H1 (cell line): ENCODE results near the gene ADCY3. TPM values are rescaled to one million over a fixed set of nuclear protein-coding genes. Genes with fewer than 3 reads are reported as not detected.

Experiments
- CTCF ChIA-PET: fragments of 300-600 bp; sonication (Branson Sonifier 250); formaldehyde crosslinking; loops from one replicate; lab custom pipeline; 2021; ENCODE audit not compliant: partially characterized antibody; lab: Charles Lee
- POLR2A ChIA-PET: fragments of 300-600 bp; sonication (Branson Sonifier 250); formaldehyde crosslinking; loops from one replicate; lab custom pipeline; 2021; ENCODE audit warnings: inconsistent platforms; ENCODE audit not compliant: partially characterized antibody; lab: Charles Lee
- DNase-seq, 2 experiments: peaks; one replicate each; pipeline versions ENCODE4 v3.0.0 to v3.0.0-alpha.2; 2010 to 2022; ENCODE audit warnings: low spot score in 2 of 2, low read depth in 1 of 2, mixed read lengths in 1 of 2
- FAIRE-seq: peaks from 2 replicates; lab custom pipeline; 2011; peaks lifted over from hg19 to GRCh38; lab: Jason Lieb, UNC
- H2AFZ ChIP-seq: 2 replicates; pipeline ENCODE4 v1.8.1; 2012; ENCODE audit warnings: low read length, inconsistent platforms
- H2AK5ac ChIP-seq: 2 replicates; pipeline ENCODE4 v1.6.1; 2013; ENCODE audit warnings: low read depth, low read length
- H2BK120ac ChIP-seq: replicated peaks from 2 replicates; pipeline ENCODE3; 2013; ENCODE audit warnings: low read depth, low read length, inconsistent platforms
- H2BK12ac ChIP-seq: 2 replicates; pipeline ENCODE4 v1.6.1; 2013; ENCODE audit warnings: low read depth, low read length
- H2BK15ac ChIP-seq: 2 replicates; pipeline ENCODE4 v1.6.1; 2013; ENCODE audit warnings: low read length
- H2BK20ac ChIP-seq: 2 replicates; pipeline ENCODE4 v1.6.1; 2013; ENCODE audit warnings: low read length
- H2BK5ac ChIP-seq: 2 replicates; pipeline ENCODE4 v1.6.1; 2013; ENCODE audit warnings: low read depth, low read length
- H3K14ac ChIP-seq: 2 replicates; pipeline ENCODE4 v1.6.1; 2013; ENCODE audit warnings: inconsistent platforms; ENCODE audit not compliant: insufficient read length
- H3K18ac ChIP-seq: 2 replicates; pipeline ENCODE4 v1.6.1; 2013; ENCODE audit warnings: low read length; ENCODE audit errors: extremely low read depth
- H3K23ac ChIP-seq: 2 replicates; pipeline ENCODE4 v1.6.1; 2013; ENCODE audit warnings: inconsistent platforms; ENCODE audit not compliant: insufficient read length
- H3K23me2 ChIP-seq: 2 replicates; pipeline ENCODE4 v1.6.1; 2013; ENCODE audit warnings: low read depth, low read length
- H3K27ac ChIP-seq: 2 replicates; pipeline ENCODE4 v1.6.1; 2011; ENCODE audit warnings: low read depth, low read length, inconsistent platforms
- H3K27me3 ChIP-seq, 4 experiments: replicated peaks in 1 of 4; 1 replicate in 1 of 4; 2 replicates in 3 of 4; pipeline versions ENCODE4 v1.6.1 to v1.8.1; 2011 to 2013; ENCODE audit warnings: low read length in 3 of 4, mild to moderate bottlenecking in 3 of 4, inconsistent platforms in 2 of 4, mixed read lengths in 2 of 4, moderate library complexity in 1 of 4; ENCODE audit not compliant: control insufficient read depth in 3 of 4, insufficient read depth in 3 of 4; ENCODE audit errors: extremely low read depth in 1 of 4
- H3K36me3 ChIP-seq, 4 experiments: 2 replicates each; pipeline versions ENCODE4 v1.6.1 to v1.8.1; 2011 to 2013; ENCODE audit warnings: mild to moderate bottlenecking in 4 of 4, low read length in 3 of 4, moderate library complexity in 2 of 4, control low read depth in 1 of 4, inconsistent platforms in 1 of 4; ENCODE audit not compliant: insufficient read depth in 4 of 4, control insufficient read depth in 2 of 4
- H3K4ac ChIP-seq: replicated peaks from 2 replicates; pipeline ENCODE3; 2013; ENCODE audit warnings: low read length, low read depth, mixed read lengths, inconsistent platforms; ENCODE audit not compliant: insufficient read length
- H3K4me1 ChIP-seq, 4 experiments: replicated peaks in 1 of 4; 1 replicate in 1 of 4; 2 replicates in 3 of 4; pipeline versions ENCODE4 v1.6.1 to v1.8.1; 2011 to 2013; ENCODE audit warnings: low read length in 3 of 4, inconsistent platforms in 2 of 4, mixed read lengths in 1 of 4; ENCODE audit not compliant: insufficient read depth in 4 of 4, control insufficient read depth in 3 of 4
- H3K4me2 ChIP-seq, 2 experiments: 2 replicates each; pipeline versions ENCODE4 v1.6.1 to v1.8.1; 2011 to 2013; ENCODE audit warnings: low read depth in 2 of 2, low read length in 2 of 2, control low read depth in 1 of 2, inconsistent platforms in 1 of 2, mild to moderate bottlenecking in 1 of 2; ENCODE audit not compliant: insufficient read depth in 1 of 2
- H3K4me3 ChIP-seq, 4 experiments: fragments of 200-600, 300-600 bp in 1 of 4; sonication (generic), shearing (Covaris generic), sonication (Bioruptor Twin) in 1 of 4; 2 replicates each; pipeline versions ENCODE4 v1.5.1 to v1.8.1; 2011 to 2016; ENCODE audit warnings: low read length in 4 of 4, low read depth in 3 of 4, control low read depth in 2 of 4, inconsistent platforms in 2 of 4, mild to moderate bottlenecking in 2 of 4, mixed read lengths in 1 of 4, moderate library complexity in 1 of 4; ENCODE audit not compliant: insufficient read depth in 2 of 4; ENCODE audit errors: extremely low read depth in 1 of 4
- H3K56ac ChIP-seq: replicated peaks from 2 replicates; pipeline ENCODE3; 2013; ENCODE audit warnings: low read depth, mild to moderate bottlenecking, mixed read lengths, low read length, inconsistent platforms; ENCODE audit not compliant: insufficient read length
- H3K79me1 ChIP-seq: 2 replicates; pipeline ENCODE4 v1.6.1; 2013; ENCODE audit warnings: low read depth, low read length, control low read depth
- H3K79me2 ChIP-seq, 2 experiments: 2 replicates each; pipeline versions ENCODE4 v1.6.1 to v1.8.1; 2012 to 2013; ENCODE audit warnings: low read length in 2 of 2, mild to moderate bottlenecking in 2 of 2, inconsistent platforms in 1 of 2; ENCODE audit not compliant: insufficient read depth in 2 of 2, control insufficient read depth in 1 of 2
- H3K9ac ChIP-seq, 4 experiments: replicated peaks in 1 of 4; 1 replicate in 1 of 4; 2 replicates in 3 of 4; pipeline versions ENCODE4 v1.6.1 to v1.8.1; 2011 to 2013; ENCODE audit warnings: low read depth in 3 of 4, low read length in 3 of 4, control low read depth in 2 of 4, mild to moderate bottlenecking in 2 of 4, moderate library complexity in 2 of 4, inconsistent platforms in 1 of 4; ENCODE audit errors: extremely low read depth in 1 of 4
- H3K9me3 ChIP-seq, 2 experiments: 2 replicates each; pipeline versions ENCODE4 v1.6.1 to v1.8.1; 2012 to 2013; ENCODE audit warnings: mild to moderate bottlenecking in 2 of 2, moderate library complexity in 2 of 2, control low read depth in 1 of 2, inconsistent platforms in 1 of 2, low read depth in 1 of 2, low read length in 1 of 2, mixed read lengths in 1 of 2; ENCODE audit not compliant: insufficient read depth in 2 of 2
- H4K20me1 ChIP-seq, 2 experiments: replicated peaks in 1 of 2; 2 replicates each; pipeline versions ENCODE3 to v1.8.1; 2011 to 2013; ENCODE audit warnings: inconsistent platforms in 2 of 2, low read length in 2 of 2, mild to moderate bottlenecking in 1 of 2; ENCODE audit not compliant: insufficient read depth in 2 of 2, control insufficient read depth in 1 of 2
- H4K5ac ChIP-seq: 2 replicates; pipeline ENCODE4 v1.6.1; 2013; ENCODE audit warnings: low read length, low read depth, mixed read lengths, inconsistent platforms; ENCODE audit not compliant: insufficient read length
- H4K8ac ChIP-seq: 2 replicates; pipeline ENCODE4 v1.8.0; 2013; ENCODE audit warnings: mild to moderate bottlenecking, moderate library complexity, low read length, inconsistent platforms; ENCODE audit not compliant: insufficient read depth; ENCODE audit errors: extremely low read depth
- H4K91ac ChIP-seq: replicated peaks from 2 replicates; pipeline ENCODE3; 2013; ENCODE audit warnings: low read length, mixed read lengths, inconsistent platforms; ENCODE audit not compliant: insufficient read length
- BCL11A ChIP-seq, 2 experiments: IDR thresholded peaks; one replicate each; pipeline ENCODE4 v1.6.1; 2011; ENCODE audit warnings: low read depth in 2 of 2, low read length in 2 of 2, mild to moderate bottlenecking in 2 of 2
- BRCA1 ChIP-seq: IDR thresholded peaks from 2 replicates; pipeline ENCODE4 v1.6.1; 2012; ENCODE audit warnings: low read depth, low read length, improper control_type of control experiment
- EGR1 ChIP-seq: IDR thresholded peaks from 2 replicates; pipeline ENCODE4 v1.6.1; 2011; ENCODE audit warnings: low read depth, low read length, borderline replicate concordance
- POU5F1 ChIP-seq: IDR thresholded peaks from 2 replicates; pipeline ENCODE4 v1.6.1; 2011; ENCODE audit warnings: low read depth, mild to moderate bottlenecking, low read length, moderate library complexity
- RBBP5 ChIP-seq: IDR thresholded peaks from 2 replicates; pipeline ENCODE4 v1.7.1; 2012; ENCODE audit warnings: low read depth, mild to moderate bottlenecking, inconsistent platforms, low read length, moderate library complexity, borderline replicate concordance
- WGBS, 2 experiments: shearing (Covaris generic) in 1 of 2; methylation state at CpG; one replicate each; pipeline versions ENCODE4 v1.1.6 to v1.1.7; 2013 to 2015; ENCODE audit warnings: low lambda C conversion rate in 2 of 2, mixed read lengths in 2 of 2, inconsistent platforms in 1 of 2, low coverage in 1 of 2, missing lambda C conversion rate in 1 of 2; ENCODE audit not compliant: insufficient replicate concordance in 2 of 2, insufficient coverage in 1 of 2, insufficient read length in 1 of 2; ENCODE audit errors: extremely low coverage in 1 of 2, missing lambda C conversion rate in 1 of 2; 5-methylcytosine and 5-hydroxymethylcytosine counted together
- polyA plus RNA-seq, 7 experiments: library from polyadenylated mRNA; depleted of rRNA in 3 of 7; stranded (reverse) in 5 of 7; unstranded in 2 of 7; fragments of >200 nt in 5 of 7; fragments of 200-250 nt in 2 of 7; gene quantifications; 1 replicate in 5 of 7; 2 replicates in 1 of 7; 4 replicates in 1 of 7; pipeline versions ENCODE4 v1.2.1 to v1.2.3, GENCODE V29; 2011 to 2013; ENCODE audit warnings: missing spikeins in 2 of 7, mixed read lengths in 2 of 7
- total RNA-seq: library from RNA; stranded (reverse); fragmentation: NEBNext Ultra II Directional; extraction: Animal tissue kit (Norgen Biotek cat#: 25700); gene quantifications from 2 replicates; pipeline ENCODE4 v1.2.1, GENCODE V29; 2021

The ADCY3 gene
- total and polyA plus RNA-seq, 2 of the 8 experiments (the other 6 are each of a cell fraction or from before 2014, with no cell fraction given): 45.1 to 52.9 TPM

DNA sequence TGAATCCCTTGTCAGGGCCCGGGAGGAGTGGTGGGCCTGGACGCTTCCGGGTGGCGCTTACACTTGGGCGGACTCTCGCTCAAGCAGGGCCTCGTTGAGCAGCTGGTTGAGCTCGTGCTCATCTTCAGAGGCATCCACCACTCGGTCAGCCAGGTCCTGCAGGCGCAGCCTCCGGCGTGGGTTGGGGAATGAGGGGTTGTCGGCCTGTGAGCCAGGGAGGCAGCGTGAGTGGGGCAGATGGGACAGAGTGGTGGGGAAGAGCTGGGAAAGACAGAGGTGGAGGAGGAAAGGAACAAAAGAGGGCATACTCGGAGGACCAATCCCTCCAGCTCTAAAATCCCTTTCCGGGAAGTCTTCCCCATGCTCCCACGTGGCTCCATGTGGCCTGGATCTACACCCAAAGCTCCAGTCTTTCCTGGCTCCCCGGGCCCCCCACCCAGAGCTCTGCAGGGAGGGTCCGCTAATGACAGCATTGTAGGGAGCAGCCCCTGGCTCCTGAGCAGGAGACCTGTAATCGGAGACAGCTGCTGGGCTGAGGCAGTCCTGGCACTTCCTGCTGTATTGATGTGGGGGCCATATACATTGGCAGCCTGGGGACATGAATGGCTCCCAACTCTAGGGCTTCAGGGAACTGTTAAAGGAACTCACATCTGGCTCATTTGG is 85.2 kb downstream of the ADCY3 start:
- no peak overlapping the region for H2BK15ac ChIP-seq
- peaks cover 0 to 16% (median 2%) of the 10 kb centered on the region in 4 experiments; a peak in 4 of 8 replicates for H3K36me3 ChIP-seq
- H3K23me2 ChIP-seq: no peaks in the 10 kb centered on the region
- no peak overlapping the region for H2BK12ac ChIP-seq
- H2BK5ac ChIP-seq: no peak overlapping the region
- no peak overlapping the region for H4K5ac ChIP-seq
- CTCF ChIA-PET: no interaction called here
- H4K8ac ChIP-seq: no peak overlapping the region; the same call in 1 of the 2 replicates
- 96% methylated on average over 20 of the region's 20 CpGs; no CpG with 5 or more reads in 1 of the 2 experiments for WGBS, 2 experiments
- H2AFZ ChIP-seq: no peak overlapping the region
- no peak overlapping the region for H3K4me3 ChIP-seq
- peaks cover 2 to 13% of the 10 kb centered on the region in 2 experiments; a peak in 1 of 4 replicates for H3K9me3 ChIP-seq
- no peak for DNase-seq
- no peak overlapping the region for H3K4me2 ChIP-seq
- POLR2A ChIA-PET: interaction anchor here (0.7 kb wide), 1 partner anchor 237 kb away, joined by 3 read pairs; no protein-coding TSS in a partner anchor
- H2BK120ac ChIP-seq: no peak overlapping the region
- H3K4me1 ChIP-seq: peaks cover 0 to 14% (median 6%) of the 10 kb centered on the region in 4 experiments; a peak in 5 of 7 replicates
- no peaks in the 10 kb centered on the region; the same call in 1 of the 2 replicates for H3K79me1 ChIP-seq
- H3K27ac ChIP-seq: no peak overlapping the region
- no peak overlapping the region for H3K56ac ChIP-seq
- H3K79me2 ChIP-seq: no peaks in the 10 kb centered on the region; a peak in 1 of 4 replicates
- H4K20me1 ChIP-seq: no peaks in the 10 kb centered on the region
- H3K14ac ChIP-seq: no peak overlapping the region
- TF ChIP-seq EGR1 (no peak), POU5F1 (no peak), BCL11A (IDR thresholded peaks at IDR 0.05; ENCODE audit: low read depth in 2 of 2, low read length in 2 of 2) (no peak), BRCA1 (no peak), RBBP5 (no peak)
- no peak overlapping the region for H3K4ac ChIP-seq
- no peak overlapping the region for H3K9ac ChIP-seq
- no peak overlapping the region for H4K91ac ChIP-seq
- H2BK20ac ChIP-seq: no peak overlapping the region
- H3K18ac ChIP-seq: no peak overlapping the region
- H3K23ac ChIP-seq: no peak overlapping the region
- H3K27me3 ChIP-seq: no peaks in the 10 kb centered on the region
- no peak for FAIRE-seq
- H2AK5ac ChIP-seq: no peak overlapping the region
